AG09309 (cell line): Measurements from ENCODE around the gene ENO1.

Source experiments
- DNase-seq: peaks from one replicate; pipeline ENCODE4 v3.0.0-alpha.2; 2010; ENCODE audit warnings: low read depth
- H3K4me3 ChIP-seq: 2 replicates; pipeline ENCODE4 v1.5.1; 2011; ENCODE audit warnings: mild to moderate bottlenecking, low read depth, low read length, moderate library complexity; ENCODE audit not compliant: control insufficient read depth
- CTCF ChIP-seq: IDR thresholded peaks from 2 replicates; pipeline ENCODE4 v1.5.1; 2011; ENCODE audit warnings: mild to moderate bottlenecking, low read depth, low read length, inconsistent platforms; ENCODE audit not compliant: insufficient read depth, control insufficient read depth; ENCODE audit errors: missing control alignments

ENO1 gene

GRCh38 chr1:8856689-8857412 is 21.6 kb downstream of the ENO1 start:
- no peak for DNase-seq
- TF ChIP-seq CTCF = no peak
- no peak overlapping the region for H3K4me3 ChIP-seq

GRCh38 chr1:8854240-8854639 is 24.2 kb downstream of the ENO1 start:
- DNase-seq = no peak
- no peak for TF ChIP-seq CTCF
- H3K4me3 ChIP-seq = no peak overlapping the region

GRCh38 chr1:8851060-8851459 is 27.4 kb downstream of the ENO1 start:
- no peak for TF ChIP-seq CTCF
- no peak for DNase-seq
- no peak overlapping the region for H3K4me3 ChIP-seq

GRCh38 chr1:8848663-8849386 is 29.7 kb downstream of the ENO1 start:
- peak; percentile 80 for DNase-seq
- TF ChIP-seq CTCF = peak; percentile 94
- H3K4me3 ChIP-seq = no peak overlapping the region

- H3K4me3 ChIP-seq = no peak overlapping the region
- no peak for DNase-seq
- no peak for TF ChIP-seq CTCF
These were observed 30.5 kb downstream of the ENO1 start for GRCh38 chr1:8847990-8848389.

- no peak for DNase-seq
- H3K4me3 ChIP-seq = no peak overlapping the region
- TF ChIP-seq CTCF = no peak
These were observed 32.2 kb downstream of the ENO1 start for GRCh38 chr1:8846263-8846662.
